Ovary (tissue), 9 donors: ENCODE results near the gene EPAS1. TPM values are rescaled to one million over a fixed set of nuclear protein-coding genes. Genes with fewer than 3 reads are reported as not detected.

Experiments
- DNase-seq, 5 donors: peaks; one replicate each; pipeline ENCODE4 v3.0.0-alpha.2; 2019 to 2020
- H3K27ac ChIP-seq, 2 donors: fragments of 200-600 bp; one replicate each; pipeline versions ENCODE4 v1.5.1 to v1.8.0; 2019 to 2022
- H3K27me3 ChIP-seq: fragments of 200-600 bp; one replicate; pipeline ENCODE4 v1.8.0; 2022
- H3K36me3 ChIP-seq: fragments of 200-600 bp; sonication (generic); one replicate; pipeline ENCODE4 v1.5.1; 2019
- H3K4me1 ChIP-seq: one replicate; pipeline ENCODE4 v1.8.1; 2013; ENCODE audit warnings: mild to moderate bottlenecking, moderate library complexity; ENCODE audit not compliant: insufficient read depth
- H3K4me3 ChIP-seq: fragments of 200-600 bp; sonication (generic); one replicate; pipeline ENCODE4 v1.5.1; 2017
- H3K9me3 ChIP-seq, 2 donors: fragments of 200-600 bp in 1 of 2; sonication (generic) in 1 of 2; one replicate each; pipeline versions ENCODE4 v1.5.1 to v1.8.1; 2013 to 2019; ENCODE audit warnings: mild to moderate bottlenecking in 1 of 2, moderate library complexity in 1 of 2
- CTCF ChIP-seq, 3 donors: fragments of 450-650 bp in 2 of 3; fragments of 200-600 bp in 1 of 3; IDR thresholded peaks; one replicate each; pipeline versions ENCODE4 v1.5.1 to v1.8.0; 2016 to 2022; ENCODE audit warnings: antibody characterized with exemption in 3 of 3, mild to moderate bottlenecking in 1 of 3
- EP300 ChIP-seq: sonication (generic); formaldehyde crosslinking; IDR thresholded peaks from one replicate; pipeline ENCODE4 v1.6.1; 2017; ENCODE audit warnings: antibody characterized with exemption
- POLR2A ChIP-seq: fragments of 450-650 bp; IDR thresholded peaks from one replicate; pipeline ENCODE4 v1.6.1; 2017; ENCODE audit warnings: antibody characterized with exemption, mild to moderate bottlenecking, moderate library complexity
- WGBS, 3 donors: extraction: QIAGEN DNeasy Blood & Tissue Kit in 1 of 3; methylation state at CpG; one replicate each; pipeline versions ENCODE4 v1.1.5 to v1.1.7; 2013 to 2017; 5-methylcytosine and 5-hydroxymethylcytosine counted together
- intact Hi-C, 4 donors: fragments of 100-400 bp; cut with DNase I; formaldehyde crosslinking; loops; one replicate each; pipeline versions ENCODE4 v1.11.0 to v1.15.1; 2022 to 2023
- polyA plus RNA-seq, 2 donors: library from polyadenylated mRNA; stranded (reverse); fragments of 200-250 nt in 1 of 2; fragments of 350-450 nt in 1 of 2; fragmentation: Illumina TruSeq in 1 of 2; extraction: RNeasy Lipid Tissue Mini Kit (QIAGEN cat#74804) in 1 of 2; gene quantifications; one replicate each; pipeline ENCODE4 v1.2.3, GENCODE V29; 2013 to 2014
- small RNA-seq: library from RNA; depleted of rRNA; stranded (forward); fragments of <200 nt; gene quantifications from one replicate; pipeline ENCODE3, GENCODE V24; 2016
- total RNA-seq, 7 donors: library from RNA; depleted of rRNA in 2 of 7; stranded (reverse); fragments of >200 nt in 2 of 7; fragmentation: NEBNext Ultra II Directional in 3 of 7; extraction: Animal tissue kit (Norgen Biotek cat#: 25700) in 3 of 7; gene quantifications; one replicate each; pipeline versions ENCODE4 v1.1.0 to v1.2.4, GENCODE V29; 2016 to 2023
- donor health status: DM: no; HTN: no; CAD: no; lungs with moderate emphysema.
- donor health status: DM: no; HTN: no; CAD: no.
- donor health status: Bipolar disorder and iron deficiency.
- donor health status: DM: yes; HTN: yes; CAD: no.
- donor health status: DM: no; HTN: no; CAD: no.
- donor health status: DM: yes; HTN: yes; CAD: no.

EPAS1 gene
- total and polyA plus RNA-seq, 9 donors: 63.1 to 258 (median 82.7) TPM

- intact Hi-C loops: no loop called here
- TF ChIP-seq CTCF (IDR thresholded peaks at IDR 0.05): no peak
- no peak for TF ChIP-seq POLR2A
- TF ChIP-seq EP300: no peak
- DNase-seq: no peak
- H3K4me3 ChIP-seq: no peak overlapping the region
- no peaks in the 10 kb centered on the region for H3K27me3 ChIP-seq
- no peaks in the 10 kb centered on the region for H3K9me3 ChIP-seq
- 19 to 41% (median 32%) methylated on average over 3 of the region's 3 CpGs for whole genome bisulfite sequencing, 3 donors
- no peak overlapping the region for H3K27ac ChIP-seq
- H3K4me1 ChIP-seq: no peaks in the 10 kb centered on the region
- no peaks in the 10 kb centered on the region for H3K36me3 ChIP-seq
Observed at GRCh38 chr2:46434851-46435273, 137.7 kb downstream of the EPAS1 start.

- H3K4me3 ChIP-seq: no peak overlapping the region
- no peak overlapping the region for H3K27ac ChIP-seq
- no peaks in the 10 kb centered on the region for H3K4me1 ChIP-seq
- no peak for DNase-seq
- intact Hi-C loops: no loop called here
- no peaks in the 10 kb centered on the region for H3K27me3 ChIP-seq
- H3K36me3 ChIP-seq: no peaks in the 10 kb centered on the region
- TF ChIP-seq EP300 (no peak), POLR2A (no peak), CTCF (IDR thresholded peaks at IDR 0.05) (no peak)
- no peaks in the 10 kb centered on the region for H3K9me3 ChIP-seq
Observed at GRCh38 chr2:46435353-46435752, 138.1 kb downstream of the EPAS1 start.

GRCh38 chr2:46435796-46436360 is 138.7 kb downstream of the EPAS1 start:
- Histone ChIP-seq H3K36me3 (no peaks in the 10 kb centered on the region), H3K27me3 (no peaks in the 10 kb centered on the region), H3K4me3 (no peak overlapping the region), H3K4me1 (no peaks in the 10 kb centered on the region), H3K9me3 (no peaks in the 10 kb centered on the region), H3K27ac (no peak overlapping the region)
- no peak for DNase-seq
- no peak for TF ChIP-seq POLR2A
- no peak for TF ChIP-seq CTCF (IDR thresholded peaks at IDR 0.05)
- TF ChIP-seq EP300: no peak
- WGBS, 3 donors: 52 to 60% (median 57%) methylated on average over 4 of the region's 4 CpGs
- intact Hi-C loops: no loop called here

Small RNAs within 50 kb of the gene (small RNA-seq; reads per million reads assigned to genes)
- not detected for gene RF00017

Other genes with a start within 250 kb of the EPAS1 start
- not detected for gene TMEM247, start 182.2 kb downstream of the EPAS1 start, total RNA-seq
- not detected for gene TMEM247, start 182.2 kb downstream of the EPAS1 start, polyA plus RNA-seq
- gene RHOQ, start 245.1 kb downstream of the EPAS1 start, total RNA-seq: 10 to 100 TPM; 61.9 to 86.7 (median 71.4) TPM
- gene RHOQ, start 245.1 kb downstream of the EPAS1 start, polyA plus RNA-seq: 10 to 100 TPM; 36.3 to 91.8 TPM
- 1 to 10 TPM; 2.9 to 9.0 (median 5.1) TPM for gene ATP6V1E2, start 245.2 kb downstream of the EPAS1 start, total RNA-seq
- 1 to 10 TPM; 4.2 to 8.4 TPM for gene ATP6V1E2, start 245.2 kb downstream of the EPAS1 start, polyA plus RNA-seq